NCI-H510A (cell line): ENCODE results near the gene CCR6.
"Not testable (repeated sequence)": the region's sequence is repeated elsewhere in the genome, so short reads cannot be mapped to it uniquely, and the experiment has no call there.

Experiments
- DNase-seq: peaks from one replicate; lab custom pipeline; 2025; lab: John Stamatoyannopoulos, UW

CCR6 gene

DNA sequence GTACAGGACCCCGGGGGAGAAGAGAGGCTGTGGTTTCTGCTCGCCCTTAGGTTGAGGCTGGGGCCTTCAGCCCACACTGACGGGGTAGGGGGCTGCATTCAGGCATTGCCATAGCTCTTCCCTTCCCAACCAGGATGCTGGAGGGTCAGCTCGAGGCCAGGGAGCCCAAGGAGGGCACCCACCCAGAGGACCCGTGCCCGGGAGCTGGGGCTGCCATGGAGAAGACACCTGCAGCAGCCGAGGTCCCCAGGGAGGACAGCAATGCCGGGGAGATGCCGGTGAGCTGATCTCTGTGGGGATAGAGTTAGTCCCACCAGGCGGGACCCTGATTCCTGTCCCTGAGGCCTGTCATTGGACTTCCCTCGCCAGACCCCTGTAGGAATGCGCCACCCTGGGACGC, 49.1 kb downstream of the CCR6 start:
- not testable (repeated sequence) for DNase-seq

DNA sequence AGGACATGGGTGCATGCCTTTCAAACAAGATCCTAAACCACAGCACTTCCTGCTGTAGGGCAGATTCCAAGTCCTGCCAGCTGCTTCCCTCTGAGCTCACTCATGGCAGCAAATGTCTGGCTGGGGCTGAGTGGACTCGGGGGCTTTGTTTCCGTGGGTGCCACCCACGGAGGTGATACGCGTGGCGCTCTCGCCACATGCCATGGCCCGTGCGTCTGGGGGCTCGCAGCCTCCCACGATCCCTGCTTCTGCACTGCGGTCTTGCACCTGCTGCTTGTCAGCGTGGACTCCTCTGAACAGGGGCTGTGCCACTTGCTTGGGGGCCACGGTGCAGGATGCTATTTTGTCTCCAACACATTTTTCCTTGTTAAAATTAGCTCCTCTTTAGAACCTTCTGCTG, 54.4 kb downstream of the CCR6 start:
- not testable (repeated sequence) for DNase-seq

- DNase-seq, result not testable (repeated sequence)
Measured at GRCh38 chr6:167178896-167179655, 56.2 kb downstream of the CCR6 start.

- not testable (repeated sequence) for DNase-seq
Measured at GRCh38 chr6:167180086-167180485, 57.2 kb downstream of the CCR6 start.

DNA sequence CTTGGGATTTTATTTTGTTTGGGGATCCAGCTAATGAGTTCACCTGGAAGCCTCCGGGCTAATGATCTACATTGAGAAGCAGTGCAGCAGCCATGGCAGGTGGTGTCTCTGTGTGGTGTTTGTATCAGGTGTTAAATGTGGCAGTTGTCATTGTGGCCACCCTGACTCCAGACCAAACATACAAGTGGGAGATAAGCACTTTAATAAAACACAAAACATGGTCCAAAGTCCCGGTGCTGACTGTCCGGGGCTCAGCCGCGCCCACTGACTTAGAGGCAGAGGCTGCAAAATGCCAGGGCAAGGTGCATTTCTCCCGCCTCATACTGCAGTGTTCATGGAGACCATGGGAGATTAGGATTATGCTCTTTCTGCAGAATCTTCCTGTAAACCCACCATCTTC, 58.5 kb downstream of the CCR6 start:
- DNase-seq, result not testable (repeated sequence)

- not testable (repeated sequence) for DNase-seq
Measured at GRCh38 chr6:167182913-167183314, 60.0 kb downstream of the CCR6 start.

DNA sequence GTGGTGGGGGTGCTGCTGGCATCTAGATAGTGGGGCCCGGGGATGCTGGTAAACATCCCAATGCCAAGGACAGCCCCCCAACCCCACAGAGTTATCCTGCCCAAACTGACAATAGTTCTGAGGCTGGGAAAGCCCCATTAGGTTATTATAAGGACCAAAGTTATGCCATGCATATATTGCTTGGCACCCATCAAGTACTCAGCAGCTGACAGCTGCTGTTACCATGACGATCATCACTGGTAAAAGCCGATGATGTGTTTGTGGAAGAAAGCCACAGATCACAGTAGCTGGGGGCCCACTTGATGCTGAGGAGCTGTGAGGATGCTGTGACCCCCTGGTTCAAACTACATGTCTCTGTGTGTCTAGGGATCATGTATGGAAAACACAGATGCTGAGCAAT, 62.2 kb downstream of the CCR6 start:
- not testable (repeated sequence) for DNase-seq

GRCh38 chr6:167187275-167187674, 64.4 kb downstream of the CCR6 start:
- not testable (repeated sequence) for DNase-seq
